Testis (tissue), 3 donors: ENCODE data around the gene PRLHR. TPM values are rescaled to one million over a fixed set of nuclear protein-coding genes. Genes with fewer than 3 reads are reported as not detected.

Source experiments
- DNase-seq: peaks from one replicate; pipeline ENCODE4 v3.0.0-alpha.2; 2019
- H3K27ac ChIP-seq, 2 donors: fragments of 200-600 bp; sonication (generic); one replicate each; pipeline ENCODE4 v1.5.1; 2019
- H3K27me3 ChIP-seq: fragments of 200-600 bp; sonication (generic); one replicate; pipeline ENCODE4 v1.5.1; 2019
- H3K36me3 ChIP-seq: fragments of 200-600 bp; sonication (generic); one replicate; pipeline ENCODE4 v1.5.1; 2017; ENCODE audit warnings: low read depth; ENCODE audit errors: missing control alignments
- H3K4me1 ChIP-seq: fragments of 200-600 bp; sonication (generic); one replicate; pipeline ENCODE4 v1.5.1; 2019
- H3K4me3 ChIP-seq, 2 donors: fragments of 200-600 bp; sonication (generic); one replicate each; pipeline ENCODE4 v1.5.1; 2017 to 2019
- H3K9me3 ChIP-seq: fragments of 200-600 bp; sonication (generic); one replicate; pipeline ENCODE4 v1.5.1; 2017
- CTCF ChIP-seq, 3 experiments: fragments of 450-650 bp in 2 of 3; fragments of 200-600 bp in 1 of 3; sonication (generic) in 1 of 3; IDR thresholded peaks; one replicate each; pipeline ENCODE4 v1.5.1; 2016 to 2019; ENCODE audit warnings: antibody characterized with exemption in 3 of 3, mild to moderate bottlenecking in 2 of 3, moderate library complexity in 1 of 3
- POLR2A ChIP-seq: fragments of 450-650 bp; IDR thresholded peaks from one replicate; pipeline ENCODE4 v1.6.1; 2017; ENCODE audit warnings: antibody characterized with exemption, mild to moderate bottlenecking, moderate library complexity
- WGBS, 2 donors: methylation state at CpG; one replicate each; pipeline ENCODE4 v1.1.5; 2018; 5-methylcytosine and 5-hydroxymethylcytosine counted together
- intact Hi-C: fragments of 100-400 bp; cut with DNase I; formaldehyde crosslinking; loops from one replicate; pipeline ENCODE4 v1.15.1; 2023; ENCODE audit warnings: low total_unique reads
- polyA plus RNA-seq: library from polyadenylated mRNA; stranded (reverse); fragments of 350-450 nt; fragmentation: Illumina TruSeq; extraction: RNeasy Lipid Tissue Mini Kit (QIAGEN cat#74804); gene quantifications from one replicate; pipeline ENCODE4 v1.2.3, GENCODE V29; 2014; ENCODE audit warnings: low read depth, low replicate concordance; ENCODE audit not compliant: insufficient read depth
- total RNA-seq, 2 donors: library from RNA; depleted of rRNA; stranded (reverse); fragments of >200 nt; gene quantifications; one replicate each; pipeline ENCODE4 v1.2.3, GENCODE V29; 2016

PRLHR gene
- total and polyA plus RNA-seq, 3 donors from 2014 or later = 0.12 to 0.79 TPM; not detected in 1

GRCh38 chr10:118581340-118581739 lies 14.1 kb downstream of the PRLHR start:
- no peak for TF ChIP-seq POLR2A
- TF ChIP-seq CTCF (IDR thresholded peaks at IDR 0.05) = no peak
- intact Hi-C loops = no loop called here
- DNase-seq = no peak
- Histone ChIP-seq H3K27ac (no peak overlapping the region), H3K27me3 (no peaks in the 10 kb centered on the region), H3K9me3 (no peaks in the 10 kb centered on the region), H3K4me1 (no peaks in the 10 kb centered on the region), H3K4me3 (no peak overlapping the region), H3K36me3 (no peaks in the 10 kb centered on the region)
- 72 to 85% methylated on average over 4 of the region's 4 CpGs for WGBS, 2 donors

GRCh38 chr10:118580702-118581101 lies 14.7 kb downstream of the PRLHR start:
- 67 to 72% methylated on average over 8 of the region's 8 CpGs for WGBS, 2 donors
- TF ChIP-seq POLR2A (no peak), CTCF (IDR thresholded peaks at IDR 0.05) (no peak)
- H3K27me3 ChIP-seq = no peaks in the 10 kb centered on the region

GRCh38 chr10:118573512-118573911 lies 21.9 kb downstream of the PRLHR start:
- Histone ChIP-seq H3K4me3 (no peak overlapping the region), H3K36me3 (no peaks in the 10 kb centered on the region), H3K9me3 (no peaks in the 10 kb centered on the region), H3K27me3 (no peaks in the 10 kb centered on the region), H3K27ac (no peak overlapping the region), H3K4me1 (peaks cover 14% of the 10 kb centered on the region)
- DNase-seq = no peak
- no peak for TF ChIP-seq CTCF (IDR thresholded peaks at IDR 0.05)
- no peak for TF ChIP-seq POLR2A
- intact Hi-C loops = no loop called here

More at GRCh38 chr10:118580702-118581101, 14.7 kb downstream of the PRLHR start:
- Histone ChIP-seq H3K4me3 (no peak overlapping the region), H3K4me1 (no peaks in the 10 kb centered on the region), H3K27ac (no peak overlapping the region), H3K36me3 (no peaks in the 10 kb centered on the region), H3K9me3 (no peaks in the 10 kb centered on the region)
- no peak for DNase-seq
- intact Hi-C loops = no loop called here

GRCh38 chr10:118572256-118573041 lies 23.0 kb downstream of the PRLHR start:
- Histone ChIP-seq H3K9me3 (no peaks in the 10 kb centered on the region), H3K27me3 (no peaks in the 10 kb centered on the region), H3K36me3 (no peaks in the 10 kb centered on the region), H3K4me1 (peaks cover 14% of the 10 kb centered on the region), H3K27ac (no peak overlapping the region), H3K4me3 (no peak overlapping the region)
- intact Hi-C loops = no loop called here
- TF ChIP-seq POLR2A (no peak), CTCF (IDR thresholded peaks at IDR 0.05) (no peak)
- no peak for DNase-seq
- WGBS, 2 donors = 72% methylated on average over 8 to 11 of the region's 11 CpGs

GRCh38 chr10:118571123-118571522 lies 24.3 kb downstream of the PRLHR start:
- WGBS, 2 donors = 36 to 53% methylated on average over 3 of the region's 3 CpGs
- no peak overlapping the region for H3K4me3 ChIP-seq
- peak; percentile 60 for DNase-seq
- H3K9me3 ChIP-seq = no peaks in the 10 kb centered on the region
- no peaks in the 10 kb centered on the region for H3K27me3 ChIP-seq
- peak overlapping the region in 1 of 2 donors; percentile 53 for H3K27ac ChIP-seq
- no peaks in the 10 kb centered on the region for H3K36me3 ChIP-seq
- intact Hi-C loops = no loop called here
- peaks cover 14% of the 10 kb centered on the region for H3K4me1 ChIP-seq
- TF ChIP-seq CTCF (IDR thresholded peaks at IDR 0.05) = no peak
- TF ChIP-seq POLR2A = no peak
